ENCODE results near the gene DOCK8. TPM values are rescaled to one million over a fixed set of nuclear protein-coding genes. Genes with fewer than 3 reads are reported as not detected.

Gene DOCK8
- total and polyA plus RNA-seq, 2 of the 4 experiments (the other 2 are of a cell fraction) = not detected

DNA sequence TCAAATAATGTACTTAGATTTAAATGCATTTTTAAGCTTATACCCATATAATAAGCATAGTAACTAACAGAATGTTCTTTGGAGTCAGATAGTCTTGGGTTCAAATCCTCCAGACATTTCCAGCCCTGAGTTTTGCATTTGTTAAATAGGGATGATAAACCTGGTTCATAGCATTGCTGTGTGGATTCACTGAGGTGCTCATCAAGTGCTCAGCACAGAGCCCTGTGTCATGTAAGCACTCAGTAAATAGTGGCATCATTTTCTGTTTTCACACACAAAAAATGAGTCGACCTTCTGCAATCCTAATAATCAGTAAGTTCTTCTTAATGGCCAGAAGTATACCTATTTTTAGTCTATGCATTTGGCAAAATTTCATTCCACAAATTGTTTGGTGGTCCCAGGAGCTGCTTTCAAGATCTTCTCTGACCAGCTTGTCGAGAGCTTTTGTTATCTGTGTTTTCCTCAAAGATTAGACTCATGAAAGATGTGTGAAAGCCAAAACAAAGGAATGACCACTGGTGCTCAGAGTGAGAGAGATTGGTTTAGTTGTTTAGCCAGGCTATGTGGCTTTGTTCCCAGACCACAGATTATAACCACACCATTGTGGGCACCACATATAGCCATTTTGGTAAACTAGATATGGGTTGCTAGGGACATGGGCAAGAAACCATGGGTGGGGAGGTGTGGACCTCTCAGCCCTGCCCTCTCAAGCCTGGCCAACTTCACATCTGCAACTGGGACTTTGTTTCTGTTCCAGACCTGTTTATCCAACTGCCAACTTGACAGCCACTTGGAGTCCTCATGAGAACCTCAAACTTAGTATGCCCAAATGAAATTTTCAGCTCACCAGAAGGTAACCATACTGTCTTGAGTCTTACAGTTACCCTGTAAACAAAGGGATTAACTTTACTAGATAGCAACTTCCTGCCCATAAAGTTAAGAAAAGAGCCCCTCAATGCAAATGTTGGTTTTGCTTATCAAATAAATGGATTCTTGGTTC lies 45.0 kb downstream of the DOCK8 start:
- Histone ChIP-seq H3K14ac (replicated peaks; ENCODE audit: low read depth, low read length) (no peak overlapping the region), H3K79me1 (ENCODE audit: low read depth in 1 of 2, low read length in 2 of 2) (no peaks in the 10 kb centered on the region), H2AK5ac (ENCODE audit: low read depth, low read length) (no peak overlapping the region), H3K9me1 (ENCODE audit: insufficient read depth, low read length) (no peaks in the 10 kb centered on the region), H4K91ac (ENCODE audit: insufficient read depth, low read depth, low read length) (no peak overlapping the region), H3K4me1 (ENCODE audit: control insufficient read depth, insufficient read depth, low read length) (no peaks in the 10 kb centered on the region), H2BK5ac (ENCODE audit: low read depth, low read length, poor library complexity, severe bottlenecking) (no peak overlapping the region), H3K23ac (ENCODE audit: low read depth, low read length) (no peak overlapping the region), H3K18ac (ENCODE audit: low read depth, low read length) (no peak overlapping the region), H3K4me3 (ENCODE audit: insufficient read depth, low read depth, low read length) (no peak overlapping the region), H3K4me2 (ENCODE audit: low read depth, low read length) (no peak overlapping the region), H3K4ac (ENCODE audit: low read depth, low read length) (no peak overlapping the region), H3K36me3 (ENCODE audit: control insufficient read depth, insufficient read depth, low read length) (no peaks in the 10 kb centered on the region), H3K27me3 (ENCODE audit: control insufficient read depth, insufficient read depth, low read length) (no peaks in the 10 kb centered on the region; the same call in 1 of the 2 replicates), H3K9ac (ENCODE audit: low read depth, low read length) (no peak overlapping the region), H3K56ac (ENCODE audit: extremely low read depth, insufficient read depth, low read length) (no peak overlapping the region), H4K20me1 (ENCODE audit: insufficient read depth, low read length) (no peaks in the 10 kb centered on the region), H4K8ac (ENCODE audit: low read depth in 2 of 2, low read length in 2 of 2) (no peak overlapping the region), H3K27ac (ENCODE audit: insufficient read depth, low read length) (no peak overlapping the region), H2BK15ac (ENCODE audit: low read depth, low read length) (no peak overlapping the region), H2BK120ac (ENCODE audit: low read depth, low read length) (no peak overlapping the region), H3K9me3 (ENCODE audit: control insufficient read depth, insufficient read depth, low read length) (no peaks in the 10 kb centered on the region), H2AFZ (replicated peaks; ENCODE audit: low read length, poor library complexity) (no peak overlapping the region), H4K5ac (ENCODE audit: low read depth, low read length) (no peak overlapping the region), H2AK9ac (replicated peaks; ENCODE audit: low read depth, low read length, poor library complexity) (no peak overlapping the region), H2BK20ac (ENCODE audit: low read depth, low read length) (no peak overlapping the region)
- DNase-seq (no peak), ATAC-seq (ENCODE audit: low read depth) (no peak)
- intact Hi-C loops (cut with micrococcal nuclease) (no loop called here), in situ Hi-C loops (cut with MboI; ENCODE audit: low sequenced_read_pairs) (no loop called here), dilution Hi-C loops (cut with HindIII; ENCODE audit: low sequenced_read_pairs, unreplicated experiment) (no loop called here)
- BruUV-seq (replicated peaks) = no TSS peak
- POLR2A ChIA-PET (ENCODE audit: unreplicated experiment) = no interaction called here
- CTCF ChIA-PET = no interaction called here
- no CpG with 5 or more reads among the region's 2 CpGs for whole genome bisulfite sequencing, 2 experiments (ENCODE audit: extremely low coverage in 2 of 2, insufficient read length in 1 of 2)
- TF ChIP-seq POLR2A (IDR thresholded peaks at IDR 0.05; ENCODE audit: low read depth, low read length) = no peak
- TF ChIP-seq, protein P1, sequence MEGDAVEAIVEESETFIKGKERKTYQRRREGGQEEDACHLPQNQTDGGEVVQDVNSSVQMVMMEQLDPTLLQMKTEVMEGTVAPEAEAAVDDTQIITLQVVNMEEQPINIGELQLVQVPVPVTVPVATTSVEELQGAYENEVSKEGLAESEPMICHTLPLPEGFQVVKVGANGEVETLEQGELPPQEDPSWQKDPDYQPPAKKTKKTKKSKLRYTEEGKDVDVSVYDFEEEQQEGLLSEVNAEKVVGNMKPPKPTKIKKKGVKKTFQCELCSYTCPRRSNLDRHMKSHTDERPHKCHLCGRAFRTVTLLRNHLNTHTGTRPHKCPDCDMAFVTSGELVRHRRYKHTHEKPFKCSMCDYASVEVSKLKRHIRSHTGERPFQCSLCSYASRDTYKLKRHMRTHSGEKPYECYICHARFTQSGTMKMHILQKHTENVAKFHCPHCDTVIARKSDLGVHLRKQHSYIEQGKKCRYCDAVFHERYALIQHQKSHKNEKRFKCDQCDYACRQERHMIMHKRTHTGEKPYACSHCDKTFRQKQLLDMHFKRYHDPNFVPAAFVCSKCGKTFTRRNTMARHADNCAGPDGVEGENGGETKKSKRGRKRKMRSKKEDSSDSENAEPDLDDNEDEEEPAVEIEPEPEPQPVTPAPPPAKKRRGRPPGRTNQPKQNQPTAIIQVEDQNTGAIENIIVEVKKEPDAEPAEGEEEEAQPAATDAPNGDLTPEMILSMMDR (conservative IDR thresholded peaks at IDR 0.05; ENCODE audit: low read depth, low read length) = no peak
- no peak for TF ChIP-seq CEBPB (IDR thresholded peaks at IDR 0.05; ENCODE audit: low read depth, low read length)
- TF ChIP-seq RAD21 (IDR thresholded peaks at IDR 0.05; ENCODE audit: low read length) = no peak
- no peak for TF ChIP-seq BHLHE40 (IDR thresholded peaks at IDR 0.05; ENCODE audit: low read depth, low read length)
- TF ChIP-seq CHD1 (IDR thresholded peaks at IDR 0.05; ENCODE audit: low read depth, low read length) = no peak
- no peak for TF ChIP-seq RFX5 (IDR thresholded peaks at IDR 0.05; ENCODE audit: low read depth, low read length)
- TF ChIP-seq RCOR1 (IDR thresholded peaks at IDR 0.05; ENCODE audit: insufficient replicate concordance, low read length) = no peak
- no peak for TF ChIP-seq MAZ (IDR thresholded peaks at IDR 0.05; ENCODE audit: borderline replicate concordance, low read depth, low read length)
- TF ChIP-seq SMC3 (IDR thresholded peaks at IDR 0.05; ENCODE audit: low read depth, low read length) = no peak
- no peak for TF ChIP-seq FOS (IDR thresholded peaks at IDR 0.05; ENCODE audit: low read depth, low read length)
- TF ChIP-seq, protein P2, sequence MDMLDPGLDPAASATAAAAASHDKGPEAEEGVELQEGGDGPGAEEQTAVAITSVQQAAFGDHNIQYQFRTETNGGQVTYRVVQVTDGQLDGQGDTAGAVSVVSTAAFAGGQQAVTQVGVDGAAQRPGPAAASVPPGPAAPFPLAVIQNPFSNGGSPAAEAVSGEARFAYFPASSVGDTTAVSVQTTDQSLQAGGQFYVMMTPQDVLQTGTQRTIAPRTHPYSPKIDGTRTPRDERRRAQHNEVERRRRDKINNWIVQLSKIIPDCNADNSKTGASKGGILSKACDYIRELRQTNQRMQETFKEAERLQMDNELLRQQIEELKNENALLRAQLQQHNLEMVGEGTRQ (IDR thresholded peaks at IDR 0.05; ENCODE audit: low read depth, low read length) = no peak
- no peak for TF ChIP-seq MAFK (IDR thresholded peaks at IDR 0.05; ENCODE audit: low read depth, low read length)
- TF ChIP-seq, protein P3, sequence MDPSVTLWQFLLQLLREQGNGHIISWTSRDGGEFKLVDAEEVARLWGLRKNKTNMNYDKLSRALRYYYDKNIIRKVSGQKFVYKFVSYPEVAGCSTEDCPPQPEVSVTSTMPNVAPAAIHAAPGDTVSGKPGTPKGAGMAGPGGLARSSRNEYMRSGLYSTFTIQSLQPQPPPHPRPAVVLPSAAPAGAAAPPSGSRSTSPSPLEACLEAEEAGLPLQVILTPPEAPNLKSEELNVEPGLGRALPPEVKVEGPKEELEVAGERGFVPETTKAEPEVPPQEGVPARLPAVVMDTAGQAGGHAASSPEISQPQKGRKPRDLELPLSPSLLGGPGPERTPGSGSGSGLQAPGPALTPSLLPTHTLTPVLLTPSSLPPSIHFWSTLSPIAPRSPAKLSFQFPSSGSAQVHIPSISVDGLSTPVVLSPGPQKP (IDR thresholded peaks at IDR 0.05; ENCODE audit: borderline replicate concordance, low read depth, low read length) = no peak
- no peak for TF ChIP-seq NFE2L2 (IDR thresholded peaks at IDR 0.05; ENCODE audit: low read depth, low read length)
